Loucy (cell line): ENCODE results near the gene PABPC1L.

Source experiments
- H2AFZ ChIP-seq: fragments of 200-600 bp; sonication (generic); 2 replicates; pipeline ENCODE4 v1.6.0; 2016; ENCODE audit warnings: antibody characterized with exemption, mild to moderate bottlenecking, low read length, moderate library complexity
- H3F3A ChIP-seq: fragments of 200-600 bp; 2 replicates; pipeline ENCODE4 v1.6.0; 2016; ENCODE audit warnings: antibody characterized with exemption, low read depth, mild to moderate bottlenecking
- H3K27me3 ChIP-seq: fragments of 200-600 bp; sonication (generic); 2 replicates; pipeline ENCODE4 v1.6.1; 2014; ENCODE audit warnings: low read length, mild to moderate bottlenecking; ENCODE audit not compliant: insufficient read depth, poor library complexity, severe bottlenecking
- H3K36me3 ChIP-seq: fragments of 200-600 bp; sonication (generic); 2 replicates; pipeline ENCODE4 v1.6.1; 2016; ENCODE audit warnings: low read length; ENCODE audit not compliant: insufficient read depth
- H3K4me1 ChIP-seq: fragments of 200-600 bp; sonication (generic); 2 replicates; pipeline ENCODE4 v1.5.1; 2014; ENCODE audit warnings: low read length, mild to moderate bottlenecking; ENCODE audit not compliant: insufficient read depth, poor library complexity, severe bottlenecking
- H3K4me2 ChIP-seq: fragments of 200-600 bp; sonication (generic); 2 replicates; pipeline ENCODE4 v1.6.0; 2014; ENCODE audit warnings: antibody characterized with exemption, low read length, low read depth, mild to moderate bottlenecking; ENCODE audit not compliant: poor library complexity, severe bottlenecking
- H3K4me3 ChIP-seq: fragments of 200-600 bp; sonication (generic); 2 replicates; pipeline ENCODE4 v1.5.1; 2014; ENCODE audit warnings: low read length, mild to moderate bottlenecking, mixed read lengths; ENCODE audit not compliant: poor library complexity, severe bottlenecking
- H3K79me2 ChIP-seq: fragments of 200-600 bp; sonication (generic); 2 replicates; pipeline ENCODE4 v1.6.1; 2014; ENCODE audit warnings: low read length; ENCODE audit not compliant: insufficient read depth
- H3K9ac ChIP-seq: fragments of 200-600 bp; sonication (generic); 2 replicates; pipeline ENCODE4 v1.6.0; 2014; ENCODE audit warnings: mild to moderate bottlenecking, low read depth, low read length, moderate library complexity; ENCODE audit not compliant: poor library complexity, severe bottlenecking
- H3K9me2 ChIP-seq: fragments of 200-600 bp; sonication (generic); replicated peaks from 2 replicates; pipeline ENCODE4 v1.6.1; 2016; ENCODE audit warnings: low read depth, low read length, mixed read lengths
- H3K9me3 ChIP-seq: fragments of 200-600 bp; sonication (generic); 2 replicates; pipeline ENCODE4 v1.6.1; 2014; ENCODE audit warnings: mild to moderate bottlenecking, antibody characterized with exemption, low read length, low read depth; ENCODE audit not compliant: insufficient read depth
- H4K20me1 ChIP-seq: fragments of 200-600 bp; sonication (generic); 2 replicates; pipeline ENCODE4 v1.6.0; 2014; ENCODE audit warnings: antibody characterized with exemption, low read length, mild to moderate bottlenecking; ENCODE audit not compliant: insufficient read depth, poor library complexity, severe bottlenecking
- CTCF ChIP-seq: fragments of 200-600 bp; sonication (generic); conservative IDR thresholded peaks from 2 replicates; pipeline ENCODE4 v1.5.1; 2014; ENCODE audit warnings: mild to moderate bottlenecking, antibody characterized with exemption, low read length
- EZH2phosphoT487 ChIP-seq: fragments of 200-600 bp; IDR thresholded peaks from 2 replicates; pipeline ENCODE4 v1.6.1; 2018; ENCODE audit warnings: antibody characterized with exemption, mild to moderate bottlenecking, moderate library complexity, borderline replicate concordance

Gene PABPC1L

GRCh38 chr20:44918342-44918741 is 8.5 kb downstream of the PABPC1L start:
- TF ChIP-seq CTCF (no peak), EZH2phosphoT487 (no peak)
- no peaks in the 10 kb centered on the region for H3K27me3 ChIP-seq
- no peaks in the 10 kb centered on the region for H3K9me3 ChIP-seq
- H2AFZ ChIP-seq: no peak overlapping the region
- no peaks in the 10 kb centered on the region for H3K9me2 ChIP-seq
- H3F3A ChIP-seq: no peaks in the 10 kb centered on the region
- no peaks in the 10 kb centered on the region; the same call in 1 of the 2 replicates for H3K36me3 ChIP-seq
- peaks cover 8% of the 10 kb centered on the region for H3K4me1 ChIP-seq
- no peak overlapping the region for H3K9ac ChIP-seq
- H4K20me1 ChIP-seq: no peaks in the 10 kb centered on the region
- H3K79me2 ChIP-seq: no peaks in the 10 kb centered on the region
- no peak overlapping the region for H3K4me3 ChIP-seq
- H3K4me2 ChIP-seq: no peak overlapping the region

- TF ChIP-seq CTCF: no peak
- no peaks in the 10 kb centered on the region; the same call in 1 of the 2 replicates for H3K36me3 ChIP-seq
- H3K27me3 ChIP-seq: no peaks in the 10 kb centered on the region
- H4K20me1 ChIP-seq: no peaks in the 10 kb centered on the region
- no peaks in the 10 kb centered on the region for H3K9me2 ChIP-seq
- H3K9me3 ChIP-seq: no peaks in the 10 kb centered on the region
- no peak overlapping the region for H3K4me2 ChIP-seq
- no peak overlapping the region for H3K9ac ChIP-seq
- H3F3A ChIP-seq: no peaks in the 10 kb centered on the region
- no peaks in the 10 kb centered on the region for H3K79me2 ChIP-seq
- H3K4me1 ChIP-seq: peaks cover 8% of the 10 kb centered on the region
- no peak overlapping the region for H3K4me3 ChIP-seq
- no peak overlapping the region for H2AFZ ChIP-seq
Observed at GRCh38 chr20:44918761-44919160, 8.9 kb downstream of the PABPC1L start.

- Histone ChIP-seq H2AFZ (no peak overlapping the region), H3K9me3 (no peaks in the 10 kb centered on the region), H3F3A (no peaks in the 10 kb centered on the region), H3K4me1 (no peaks in the 10 kb centered on the region), H3K9ac (no peak overlapping the region), H3K9me2 (no peaks in the 10 kb centered on the region), H3K27me3 (no peaks in the 10 kb centered on the region), H3K4me2 (no peak overlapping the region), H3K4me3 (no peak overlapping the region), H4K20me1 (no peaks in the 10 kb centered on the region), H3K36me3 (no peaks in the 10 kb centered on the region; the same call in 1 of the 2 replicates), H3K79me2 (no peaks in the 10 kb centered on the region)
- TF ChIP-seq EZH2phosphoT487 (no peak), CTCF (no peak)
Observed at GRCh38 chr20:44921447-44921846, 11.6 kb downstream of the PABPC1L start.
